Hypothalamus (tissue), 51 donors: ENCODE data around the gene ATP7A.
"Not testable (repeated sequence)": the region's sequence is repeated elsewhere in the genome, so short reads cannot be mapped to it uniquely, and the experiment has no call there.

ENCODE experiments used
- DNase-seq, 51 donors: peaks; one replicate each; lab custom pipeline; 2025; lab: John Stamatoyannopoulos, UW

Gene ATP7A

DNA sequence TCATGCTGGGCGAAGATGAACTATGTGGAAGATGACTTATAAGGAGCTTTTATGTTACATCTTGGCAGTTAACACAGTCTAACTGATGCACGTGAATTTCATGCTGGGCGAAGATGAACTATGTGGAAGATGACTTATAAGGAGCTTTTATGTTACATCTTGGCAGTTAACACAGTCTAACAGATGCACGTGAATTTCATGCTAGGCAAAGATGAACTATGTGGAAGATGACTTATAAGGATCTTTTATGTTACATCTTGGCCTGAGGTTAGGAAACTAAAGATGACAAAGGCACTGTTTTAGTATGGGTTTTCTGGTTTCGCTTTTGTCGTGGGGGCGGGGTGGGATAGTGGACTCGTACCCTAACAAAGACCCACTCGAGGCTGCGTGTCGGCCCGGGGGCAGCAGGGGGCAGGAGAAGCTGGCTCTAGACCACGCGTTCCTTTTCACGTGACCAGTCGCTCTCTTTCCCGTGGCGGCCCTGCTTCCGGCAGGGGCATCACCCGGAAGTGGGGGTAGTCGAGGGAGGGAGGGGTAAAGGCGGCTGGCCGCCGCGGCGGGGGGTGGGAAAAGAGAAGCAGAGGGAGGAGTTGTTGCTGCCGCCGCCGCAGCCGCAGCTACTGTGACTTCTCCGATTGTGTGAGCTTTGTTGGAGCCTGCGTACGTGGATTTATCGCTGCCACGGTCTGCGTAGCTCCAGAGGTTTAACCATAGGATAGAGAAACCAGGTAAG is at the start of gene ATP7A:
Gene ATP7A (plus strand): TSS at position 586 of the 733 bp plus-strand sequence. CDS start 60,949 bp downstream, outside the sequence.
- peak; percentile 8 to 86 (median 69) for DNase-seq

DNA sequence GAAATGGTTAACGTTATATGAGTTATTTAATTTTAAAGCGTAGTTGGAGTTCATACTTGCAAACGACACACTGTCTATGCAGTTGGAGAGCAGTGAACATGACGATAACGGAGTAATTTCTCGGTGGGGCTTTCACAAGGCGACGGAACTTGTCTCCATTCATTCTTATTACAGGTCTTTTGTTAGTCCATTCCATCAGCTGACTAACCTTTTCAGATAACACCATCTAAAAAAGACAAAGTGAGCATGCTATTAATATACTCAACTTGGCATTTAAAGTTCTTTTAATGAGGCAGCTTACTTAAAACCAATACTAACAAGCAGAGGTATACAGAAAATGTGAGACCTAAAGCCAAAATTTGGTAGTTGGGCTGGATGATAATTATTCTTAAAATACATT is 35.1 kb upstream of the ATP7A start:
- DNase-seq: no peak

DNA sequence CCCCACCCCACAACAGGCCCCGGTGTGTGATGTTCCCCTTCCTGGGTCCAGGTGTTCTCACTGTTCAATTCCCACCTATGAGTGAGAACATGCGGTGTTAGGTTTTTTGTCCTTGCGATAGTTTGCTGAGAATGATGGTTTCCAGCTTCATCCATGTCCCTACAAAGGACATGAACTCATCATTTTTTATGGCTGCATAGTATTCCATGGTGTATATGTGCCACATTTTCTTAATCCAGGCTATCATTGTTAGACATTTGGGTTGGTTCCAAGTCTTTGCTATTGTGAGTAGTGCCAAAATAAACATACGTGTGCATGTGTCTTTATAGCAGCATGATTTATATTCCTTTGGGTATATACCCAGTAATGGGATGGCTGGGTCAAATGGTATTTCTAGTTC is 29.1 kb upstream of the ATP7A start:
- DNase-seq: not testable (repeated sequence)

DNA sequence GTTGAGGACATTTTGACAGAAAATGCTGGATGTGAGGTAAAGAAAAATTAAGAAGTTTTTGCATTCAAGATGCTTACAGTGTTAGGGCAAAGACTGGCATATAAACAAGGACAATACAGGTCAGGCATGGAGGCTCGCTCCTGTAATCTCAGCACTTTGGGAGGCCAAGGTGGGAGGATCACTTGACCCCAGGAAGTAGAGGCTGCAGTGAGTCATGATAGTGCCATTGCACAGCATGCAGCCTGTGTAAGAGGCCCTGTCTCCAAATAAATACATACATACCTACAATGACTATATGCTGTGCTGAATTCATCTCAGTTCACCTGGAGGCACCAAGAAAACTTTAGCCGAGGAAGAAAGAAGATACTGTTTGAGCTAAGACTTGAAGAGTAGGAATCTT is 17.6 kb upstream of the ATP7A start:
- no peak for DNase-seq

DNA sequence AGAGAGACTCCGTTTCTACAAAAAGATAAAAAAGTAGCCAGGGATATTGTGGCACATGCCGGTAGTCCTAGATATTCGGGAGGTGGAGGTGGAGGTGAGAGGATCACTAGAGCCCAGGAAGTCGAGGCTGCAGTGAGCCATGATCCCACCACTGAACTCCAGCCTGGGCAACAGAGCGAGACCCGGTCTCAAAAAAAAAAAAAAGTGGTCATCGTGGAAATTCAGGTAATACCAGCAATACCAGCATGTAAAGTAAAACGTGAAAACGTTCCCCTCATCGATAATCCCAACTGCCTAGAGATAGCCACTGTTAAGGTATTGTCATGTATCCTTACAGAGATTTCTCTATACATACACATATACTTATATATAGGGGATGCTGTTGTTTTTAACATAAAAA is 16.8 kb upstream of the ATP7A start:
- DNase-seq: no peak

DNA sequence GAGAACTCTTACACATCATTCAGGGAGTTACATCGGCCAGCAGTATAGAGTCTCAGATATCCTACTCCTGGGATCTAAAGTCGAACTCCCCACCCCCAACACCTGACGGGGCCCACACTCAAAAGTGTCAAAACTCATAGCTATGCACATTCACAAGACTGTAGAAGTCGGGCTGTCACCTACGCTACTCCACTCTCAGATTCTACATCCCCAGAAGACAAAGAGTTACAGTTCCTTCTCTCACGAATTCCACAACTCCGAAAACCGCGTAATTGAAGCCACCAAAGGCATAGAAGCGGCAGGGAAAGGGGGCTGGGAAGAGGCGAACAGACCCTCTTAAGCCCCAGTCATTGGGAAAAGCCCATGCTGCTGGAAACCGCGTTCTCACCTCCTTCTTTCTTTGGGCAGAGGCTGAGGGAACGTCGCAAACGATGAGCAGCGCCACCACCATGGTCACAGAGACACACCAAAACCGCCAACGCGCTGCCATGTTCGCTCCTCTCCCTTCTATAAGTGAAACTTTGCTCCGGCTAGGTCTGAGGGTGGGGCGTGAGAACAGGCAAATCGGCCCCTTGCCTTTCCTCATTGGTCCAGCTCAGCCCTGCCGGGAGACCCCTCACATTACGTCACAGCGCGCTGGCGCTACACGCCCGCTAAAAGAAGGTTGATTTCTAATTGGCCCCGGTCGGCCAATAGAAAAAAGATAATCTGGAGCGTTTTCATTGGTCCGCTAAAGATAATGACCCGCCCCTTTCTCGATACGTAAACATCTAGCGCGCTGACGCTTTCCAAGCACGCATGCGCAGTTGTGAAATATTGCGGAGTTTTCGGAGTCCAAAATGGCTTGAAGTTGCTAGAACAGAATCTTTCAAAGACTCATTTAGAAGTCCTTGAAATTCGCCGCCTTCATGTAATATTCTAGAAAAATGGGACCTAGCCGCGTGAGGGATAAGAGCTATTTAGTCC is 15.3 kb upstream of the ATP7A start, which contains the start of gene MAGT1:
Gene MAGT1 (minus strand): TSS at position 515 of the 966 bp plus-strand sequence. CDS start 25 bp downstream, at position 490.
- DNase-seq: peak; percentile 1 to 92 (median 79)

DNA sequence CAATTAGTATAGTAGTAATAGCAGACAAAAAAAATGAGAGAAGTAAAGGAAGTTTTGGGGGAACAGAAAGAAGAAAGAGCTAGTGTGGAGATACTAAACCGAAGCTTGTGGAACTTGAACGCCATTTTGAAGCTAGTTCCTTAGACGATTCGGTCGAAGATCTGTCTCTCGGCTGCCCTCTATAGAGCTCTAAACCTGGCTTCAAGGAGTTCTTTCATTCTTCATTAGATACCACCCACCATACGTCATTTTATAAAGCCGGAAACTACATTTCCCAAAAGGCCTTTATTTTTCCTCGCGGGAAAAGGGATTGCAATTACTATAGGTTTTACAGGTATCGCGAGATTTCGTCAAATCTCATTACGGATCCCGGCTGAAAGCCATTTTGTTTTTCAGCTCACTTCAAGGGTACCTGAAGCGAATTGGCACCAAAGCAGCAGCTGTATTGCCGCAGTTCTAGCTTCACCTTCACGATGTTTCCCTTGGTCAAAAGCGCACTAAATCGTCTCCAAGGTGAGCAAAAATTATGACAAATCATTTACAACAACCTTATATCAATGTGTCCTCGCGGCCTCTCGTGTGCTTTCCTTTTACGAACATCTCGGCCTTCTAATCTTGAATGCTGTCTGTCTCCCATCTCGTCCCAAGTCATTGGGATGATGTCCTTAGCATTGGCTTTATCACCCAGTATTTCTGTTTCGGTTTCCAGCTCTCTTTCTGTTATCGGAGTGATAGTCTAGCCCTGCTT is 11.2 kb upstream of the ATP7A start, which contains the start of gene COX7B:
Gene COX7B (plus strand): TSS at position 388 of the 748 bp plus-strand sequence. CDS start 86 bp downstream, at position 474.
- peak in 45 of 51 donors; percentile 0 to 92 (median 37) for DNase-seq

DNA sequence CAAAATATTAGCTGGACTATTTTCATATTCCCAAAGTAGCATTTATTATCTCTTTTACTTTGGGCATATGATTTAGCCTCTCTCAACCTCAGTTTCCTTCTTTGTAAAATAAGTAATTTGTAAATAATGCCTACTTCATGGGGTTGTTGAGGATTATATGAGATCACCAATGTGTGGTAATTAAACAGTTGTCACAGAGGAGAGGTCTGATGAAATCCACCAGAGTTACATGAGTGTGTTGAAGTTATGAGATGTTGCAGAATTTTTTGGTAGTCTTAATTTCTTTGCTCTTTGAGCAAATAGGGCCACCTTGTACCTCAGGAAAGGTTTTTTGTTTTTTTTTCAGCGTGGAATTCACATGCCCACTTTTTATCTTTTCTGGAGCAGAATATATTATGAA is 9.8 kb upstream of the ATP7A start:
- DNase-seq: no peak

DNA sequence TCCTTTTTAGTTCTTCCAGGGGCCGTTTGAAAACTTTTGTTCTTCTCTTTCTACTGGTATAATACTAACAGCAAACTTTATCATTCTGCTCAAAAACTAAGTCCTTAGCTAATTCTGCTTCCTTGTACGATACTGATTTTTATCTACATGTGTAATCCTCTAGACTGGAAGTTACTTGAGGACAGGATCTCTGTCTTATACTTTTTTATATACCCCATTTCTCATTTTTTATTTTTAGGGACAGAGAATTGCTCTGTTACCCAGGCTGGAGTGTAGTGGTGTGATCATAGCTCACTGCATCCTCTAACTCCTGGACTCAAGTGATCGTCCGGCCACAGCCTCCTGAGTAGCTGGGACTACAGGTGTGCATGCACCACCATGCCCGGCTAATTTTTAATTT is 9.0 kb upstream of the ATP7A start:
- no peak for DNase-seq

DNA sequence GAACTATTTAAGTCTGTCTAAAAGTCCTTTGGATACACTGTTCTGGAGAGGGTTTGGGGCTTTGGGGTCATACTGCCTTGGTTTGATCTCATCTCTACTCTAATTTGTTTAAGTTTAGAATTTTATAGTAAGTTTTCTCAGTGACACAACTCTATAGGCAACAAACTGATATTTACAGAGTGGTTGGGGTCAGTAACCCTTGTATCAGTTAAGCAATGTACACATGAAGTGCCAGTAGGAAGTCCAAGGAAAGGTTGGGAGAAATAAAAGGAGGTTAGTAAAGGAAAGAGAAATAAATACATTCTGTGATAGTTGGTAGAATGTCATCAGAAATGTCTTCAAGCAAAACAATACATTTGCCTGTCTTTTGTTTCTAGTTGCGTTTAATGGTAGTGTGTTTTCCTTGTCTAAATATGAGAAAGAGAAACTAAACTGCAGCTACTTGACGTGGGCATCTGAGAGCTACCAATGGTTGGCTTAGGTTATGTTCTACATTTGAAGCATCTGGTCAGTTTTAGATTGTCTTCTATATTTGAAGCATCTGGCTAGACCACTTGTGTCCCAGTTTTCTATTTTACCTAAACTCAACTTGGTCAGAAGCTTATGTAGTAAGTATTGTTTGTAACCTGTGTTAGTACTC is 6.9 kb downstream of the ATP7A start:
- DNase-seq: no peak

DNA sequence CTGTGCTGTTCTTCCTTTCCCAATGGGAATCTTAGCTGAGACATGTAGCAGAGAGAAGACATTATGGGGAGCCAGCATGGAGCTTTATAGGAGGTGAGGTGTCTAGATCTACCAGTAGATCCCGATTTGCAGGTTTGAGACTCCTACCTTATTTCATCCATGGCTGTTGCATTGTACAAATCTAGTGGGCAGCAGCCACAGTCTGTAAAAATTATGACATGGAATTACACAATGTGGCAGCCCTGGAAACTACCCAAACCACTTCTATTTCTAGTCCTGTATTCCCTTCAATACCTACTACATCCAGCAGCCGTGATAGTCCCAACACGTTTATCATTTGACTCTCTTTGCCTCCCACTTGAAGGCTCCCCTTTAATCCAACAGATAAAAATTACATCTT is 8.1 kb downstream of the ATP7A start:
- no peak for DNase-seq

DNA sequence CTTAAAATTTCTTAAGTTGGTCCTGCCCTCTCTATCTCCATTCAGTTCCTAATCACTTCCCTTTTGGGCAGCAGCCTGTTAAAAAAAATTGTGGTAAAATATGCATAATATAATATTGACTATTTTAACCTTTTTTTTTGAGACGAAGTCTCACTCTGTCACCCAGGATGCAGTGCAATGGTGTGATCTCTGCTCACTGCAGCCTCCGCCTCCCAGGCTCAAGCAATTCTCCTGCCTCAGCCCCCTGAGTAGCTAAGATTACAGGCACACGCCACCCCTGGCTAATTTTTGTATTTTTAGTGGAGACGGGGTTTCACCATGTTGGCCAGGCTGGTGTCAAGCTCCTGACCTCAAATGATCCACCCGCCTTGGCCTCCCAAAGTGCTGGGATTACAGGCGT is 8.9 kb downstream of the ATP7A start:
- not testable (repeated sequence) for DNase-seq

DNA sequence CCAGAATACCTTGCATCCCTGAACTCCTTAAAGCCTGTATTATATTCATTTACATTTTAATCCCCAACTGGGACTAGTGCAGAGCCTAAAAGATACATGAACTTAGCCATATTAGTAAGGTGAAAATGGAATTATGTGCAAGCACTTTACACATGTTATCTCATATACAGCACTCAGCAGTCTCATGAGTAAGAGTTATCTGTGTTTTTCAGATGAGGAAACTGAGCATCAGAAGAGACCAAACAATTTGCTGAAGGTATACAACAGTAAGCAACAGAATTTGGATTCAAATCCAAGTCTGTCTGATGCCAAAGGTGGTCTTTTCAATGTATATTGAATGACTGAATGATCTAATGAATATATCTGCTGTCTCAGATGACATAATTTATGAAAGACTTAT is 12.3 kb downstream of the ATP7A start:
- DNase-seq: no peak

DNA sequence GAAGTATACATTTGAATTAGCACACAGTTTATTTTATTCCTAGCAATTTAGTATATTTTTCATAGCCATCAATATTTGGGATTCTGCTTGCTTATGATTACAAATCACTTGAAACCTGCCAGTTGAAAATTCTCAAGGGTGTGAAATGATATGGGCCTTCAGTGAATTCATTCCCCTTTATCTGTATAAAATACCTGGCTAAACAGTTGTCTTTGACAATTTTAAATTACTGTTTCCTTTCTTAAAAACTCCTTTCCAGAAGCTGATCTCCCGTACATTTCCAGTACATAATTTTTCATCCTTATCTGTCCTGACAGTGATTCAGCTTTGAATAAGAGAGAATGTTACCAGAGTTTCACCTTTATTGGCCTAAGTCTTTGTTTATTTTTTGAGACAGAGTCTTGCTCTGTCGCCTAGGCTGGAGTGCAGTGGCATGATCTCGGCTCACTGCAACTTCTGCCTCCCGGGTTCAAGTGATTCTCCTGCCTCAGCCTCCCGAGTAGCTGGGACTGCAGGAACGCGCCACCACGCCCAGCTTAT is 13.9 kb downstream of the ATP7A start:
- DNase-seq: no peak

DNA sequence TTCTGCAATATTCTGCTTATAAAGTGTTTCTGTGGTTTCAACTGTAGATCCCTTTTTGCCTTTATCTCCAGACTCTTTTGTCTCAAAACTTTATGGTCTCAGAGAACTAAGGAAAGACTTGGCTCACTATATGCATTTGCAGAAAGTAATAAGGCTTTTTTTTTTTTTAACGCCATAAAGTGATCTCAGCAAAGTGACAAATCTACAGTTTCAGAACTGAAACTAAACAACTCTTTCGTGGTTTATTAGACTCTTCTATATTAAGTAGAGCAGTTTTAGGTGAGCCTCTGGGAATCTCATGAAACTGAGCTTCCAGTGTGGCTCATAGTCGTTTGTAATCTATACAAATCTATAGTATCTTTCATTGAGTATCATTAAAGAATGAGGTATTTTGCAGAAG is 15.3 kb downstream of the ATP7A start:
- no peak for DNase-seq

DNA sequence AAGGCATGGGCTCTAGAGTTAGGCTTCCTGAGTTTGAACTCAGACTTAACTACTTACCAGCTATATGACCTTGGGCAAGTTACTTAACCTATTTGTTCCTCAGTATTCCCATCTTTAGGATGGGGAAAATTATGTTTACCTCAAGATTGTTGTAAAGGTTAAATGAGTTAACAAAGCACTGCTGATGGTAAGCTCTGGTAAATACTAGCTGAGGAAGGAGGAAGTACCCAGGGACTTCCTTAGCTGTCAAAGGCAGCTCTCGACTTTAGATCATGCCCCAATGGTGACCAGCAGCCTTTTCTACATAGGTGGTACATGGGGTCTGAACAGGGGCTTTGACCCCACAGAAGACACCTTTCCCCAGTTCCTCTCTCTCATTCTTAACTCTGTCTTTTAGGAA is 20.1 kb downstream of the ATP7A start:
- no peak for DNase-seq

DNA sequence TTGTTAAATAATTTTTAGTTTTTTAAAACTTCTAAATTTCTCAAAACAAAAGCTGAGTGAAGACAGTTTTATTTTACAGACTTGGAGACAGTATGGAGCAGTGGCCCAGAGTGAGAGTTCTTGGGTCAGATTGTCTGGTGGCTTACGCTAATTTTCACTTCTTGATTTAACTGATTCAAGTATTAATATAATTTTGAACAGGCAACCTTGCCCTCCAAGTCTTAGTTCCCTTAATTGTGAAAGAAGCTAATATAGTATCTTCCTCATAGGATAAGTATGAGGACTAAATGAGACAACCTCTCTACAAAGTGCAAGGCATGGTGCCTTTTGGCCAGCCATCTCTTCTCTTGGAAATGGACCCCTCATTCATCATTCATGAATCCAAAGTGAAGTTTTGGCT is 25.4 kb downstream of the ATP7A start:
- DNase-seq: no peak

DNA sequence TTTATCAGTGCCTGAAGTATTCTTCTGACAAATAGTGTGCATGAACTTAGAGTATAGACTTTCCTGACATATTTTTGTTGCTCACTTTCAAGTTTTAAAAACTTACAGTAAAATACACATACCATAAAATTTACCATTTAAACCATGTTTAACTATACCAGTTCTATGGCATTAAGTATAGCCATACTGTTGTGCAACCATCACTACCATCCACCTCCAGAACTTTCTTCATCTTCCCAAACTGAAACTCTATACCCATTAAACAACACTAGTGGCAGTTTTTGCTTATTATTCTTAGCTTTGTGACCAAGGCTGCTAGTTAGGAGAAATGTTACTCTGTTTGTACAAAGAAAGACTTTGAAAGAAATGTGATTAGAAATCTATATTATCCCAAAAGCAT is 25.8 kb downstream of the ATP7A start:
- DNase-seq: no peak

DNA sequence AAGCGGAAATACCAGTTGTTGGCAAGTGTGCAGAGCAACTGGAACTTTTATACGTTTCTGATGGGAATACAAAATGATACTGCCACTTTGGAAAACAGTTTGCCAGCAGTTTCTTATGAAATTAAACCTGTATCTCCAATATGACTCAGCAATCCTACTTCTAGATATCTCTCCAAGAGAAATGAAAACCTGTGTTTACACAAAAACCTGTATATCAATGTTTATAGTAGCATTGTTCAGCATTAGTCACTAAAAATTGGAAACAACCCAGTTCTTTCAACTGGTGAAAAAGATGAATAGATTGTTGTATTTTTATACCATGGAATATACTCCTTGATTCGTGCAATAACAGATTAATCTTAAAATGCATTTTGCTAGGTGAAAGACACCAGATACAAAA is 26.8 kb downstream of the ATP7A start:
- DNase-seq: no peak

DNA sequence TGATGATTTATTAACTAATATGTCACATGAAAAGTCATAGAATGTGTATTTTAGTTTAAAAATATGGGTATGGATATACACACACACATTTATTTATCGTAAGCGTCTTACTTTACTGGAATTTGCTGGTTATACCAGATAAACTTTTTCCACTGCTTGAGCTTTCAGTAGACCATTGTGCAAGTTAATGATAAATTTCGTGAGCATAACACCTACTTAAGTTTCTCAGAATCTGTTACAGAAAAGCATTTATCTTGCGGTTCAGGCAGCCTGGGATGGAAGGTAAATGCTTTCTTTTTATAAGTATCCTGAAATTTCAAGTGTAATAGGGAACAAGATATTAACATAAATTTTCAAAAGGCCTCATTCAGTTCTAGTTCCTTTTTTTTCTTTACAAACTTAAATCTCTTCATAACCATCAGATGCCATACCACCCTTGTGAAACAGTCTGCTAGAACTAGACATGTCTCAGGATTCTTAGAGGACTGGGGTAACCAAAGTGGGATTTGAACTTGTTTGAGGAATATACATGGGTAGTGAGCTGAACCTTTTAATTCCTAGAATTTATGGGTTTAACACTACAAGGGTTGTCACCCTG is 27.7 kb downstream of the ATP7A start:
- no peak for DNase-seq
